Activated CD4-positive, alpha-beta T cell treated with anti-CD3 and anti-CD28 coated beads for 4 hours (primary cell): ENCODE data around the gene AGPS.
"Not testable (repeated sequence)": the region's sequence is repeated elsewhere in the genome, so short reads cannot be mapped to it uniquely, and the experiment has no call there.

ENCODE experiments used
- DNase-seq, 2 donors: peaks; one replicate each; pipeline ENCODE4 v3.0.0-alpha.2; 2020

AGPS gene

GRCh38 chr2:177533253-177533652, 140.7 kb downstream of the AGPS start:
- DNase-seq: no peak

- no peak for DNase-seq
These were observed 142.4 kb downstream of the AGPS start for GRCh38 chr2:177535000-177535399.

GRCh38 chr2:177535958-177536504, 143.5 kb downstream of the AGPS start:
- DNase-seq: no peak

- no peak for DNase-seq
These were observed 144.6 kb downstream of the AGPS start for GRCh38 chr2:177537213-177537612.

GRCh38 chr2:177537636-177538035, 145.1 kb downstream of the AGPS start:
- DNase-seq: no peak

GRCh38 chr2:177538323-177538722, 145.8 kb downstream of the AGPS start:
- DNase-seq: no peak

GRCh38 chr2:177540283-177540682, 147.7 kb downstream of the AGPS start:
- DNase-seq: no peak

GRCh38 chr2:177541258-177541991, 148.9 kb downstream of the AGPS start:
- DNase-seq: no peak

- no peak for DNase-seq
These were observed 149.8 kb downstream of the AGPS start for GRCh38 chr2:177542396-177542795.

- DNase-seq: no peak
These were observed 150.6 kb downstream of the AGPS start for GRCh38 chr2:177543007-177543760.

- no peak for DNase-seq
These were observed 152.6 kb downstream of the AGPS start for GRCh38 chr2:177545143-177545542.

GRCh38 chr2:177545981-177546585, 153.5 kb downstream of the AGPS start:
- DNase-seq: no peak

- DNase-seq: no peak
These were observed 154.5 kb downstream of the AGPS start for GRCh38 chr2:177547122-177547521.

- no peak for DNase-seq
These were observed 155.2 kb downstream of the AGPS start for GRCh38 chr2:177547772-177548171.

GRCh38 chr2:177548636-177549035, 156.1 kb downstream of the AGPS start:
- no peak for DNase-seq

- DNase-seq: no peak
These were observed 156.6 kb downstream of the AGPS start for GRCh38 chr2:177549171-177549570.

GRCh38 chr2:177550264-177551200, 158.0 kb downstream of the AGPS start:
- DNase-seq: no peak

GRCh38 chr2:177551360-177551759, 158.8 kb downstream of the AGPS start:
- DNase-seq: not testable (repeated sequence)

GRCh38 chr2:177551989-177552421, 159.4 kb downstream of the AGPS start:
- no peak for DNase-seq

GRCh38 chr2:177552422-177553175, 160.0 kb downstream of the AGPS start:
- peak; percentile 82 to 85 for DNase-seq

GRCh38 chr2:177553176-177553884, 160.8 kb downstream of the AGPS start:
- DNase-seq: no peak
